HCT116 (cell line): Measurements from ENCODE around the gene SSX2IP. TPM values are rescaled to one million over a fixed set of nuclear protein-coding genes. Genes with fewer than 3 reads are reported as not detected.

Experiments
- ATAC-seq: fragments of 200-7000 bp; cut with Tn5 transposase; 2 replicates; pipeline ENCODE4 v1.9.1; 2020; ENCODE audit warnings: mild to moderate bottlenecking, moderate library complexity
- BruUV-seq: library from RNA; stranded (reverse); fragments of 400-500 nt; replicated peaks from 2 replicates; lab custom pipeline; 2021; lab: Mats Ljungman, UMichigan
- CTCF ChIA-PET: fragments of 300-600 bp; sonication (Branson Sonifier 250); formaldehyde crosslinking; loops from one replicate; lab custom pipeline; 2021; ENCODE audit warnings: antibody characterized with exemption; lab: Charles Lee
- POLR2A ChIA-PET: fragments of 300-600, 350-600 bp; sonication (Branson Sonifier 250); formaldehyde crosslinking; loops from one replicate; lab custom pipeline; 2021; ENCODE audit warnings: antibody characterized with exemption; lab: Charles Lee
- RAD21 ChIA-PET, 2 experiments: fragments of 300-600 bp; sonication (Branson Sonifier 250); formaldehyde crosslinking; loops; one replicate each; lab custom pipeline; 2023; ENCODE audit warnings: low total read pairs in 2 of 2; ENCODE audit not compliant: uncharacterized antibody in 2 of 2, unreplicated experiment in 2 of 2, low non-redundant PET in 1 of 2; lab: Charles Lee
- DNase-seq: peaks from one replicate; pipeline ENCODE4 v3.0.0-alpha.2; 2010; ENCODE audit warnings: low read depth, low spot score
- H2AFZ ChIP-seq: fragments of 200-600 bp; shearing (Covaris generic), sonication (generic); 2 replicates; pipeline ENCODE4 v1.6.1; 2017; ENCODE audit warnings: low read depth, mixed run types, mixed read lengths, antibody characterized with exemption, low read length; ENCODE audit not compliant: poor library complexity, severe bottlenecking
- H3K27ac ChIP-seq: 2 replicates; pipeline ENCODE4 v1.5.1; 2012; ENCODE audit warnings: low read depth, low read length
- H3K27me3 ChIP-seq: fragments of 200-600 bp; sonication (generic); 2 replicates; pipeline ENCODE4 v1.6.1; 2016; ENCODE audit warnings: mixed run types, low read length, mixed read lengths; ENCODE audit not compliant: insufficient read depth
- H3K36me3 ChIP-seq, 2 experiments: fragments of 200-500 bp in 1 of 2; fragments of 200-600 bp in 1 of 2; sonication (Bioruptor generic) in 1 of 2; sonication (generic) in 1 of 2; 2 replicates each; pipeline versions ENCODE4 v1.5.1 to v1.6.1; 2014 to 2016; ENCODE audit warnings: low read length in 2 of 2, inconsistent platforms in 1 of 2, mixed read lengths in 1 of 2, mixed run types in 1 of 2; ENCODE audit not compliant: insufficient read depth in 2 of 2, control insufficient read depth in 1 of 2
- H3K4me1 ChIP-seq, 2 experiments: fragments of 200-600 bp in 1 of 2; sonication (generic) in 1 of 2; 2 replicates each; pipeline versions ENCODE4 v1.5.1 to v1.6.1; 2012 to 2017; ENCODE audit warnings: low read length in 2 of 2, inconsistent platforms in 1 of 2, mild to moderate bottlenecking in 1 of 2, mixed read lengths in 1 of 2, mixed run types in 1 of 2, moderate library complexity in 1 of 2; ENCODE audit not compliant: insufficient read depth in 2 of 2, control insufficient read depth in 1 of 2
- H3K4me2 ChIP-seq: fragments of 200-600 bp; sonication (generic); 2 replicates; pipeline ENCODE4 v1.6.1; 2017; ENCODE audit warnings: mixed run types, low read length, mixed read lengths
- H3K4me3 ChIP-seq, 2 experiments: fragments of 200-600 bp in 1 of 2; sonication (generic) in 1 of 2; replicated peaks in 1 of 2; 2 replicates each; pipeline ENCODE4 v1.5.1; 2011 to 2016; ENCODE audit warnings: low read length in 2 of 2, control low read depth in 1 of 2, low read depth in 1 of 2, mild to moderate bottlenecking in 1 of 2, mixed read lengths in 1 of 2, mixed run types in 1 of 2
- H3K79me2 ChIP-seq: fragments of 200-600 bp; sonication (generic); 2 replicates; pipeline ENCODE4 v1.6.1; 2017; ENCODE audit warnings: mild to moderate bottlenecking, mixed run types, low read length, moderate library complexity, mixed read lengths; ENCODE audit not compliant: insufficient read depth
- H3K9ac ChIP-seq: fragments of 200-600 bp; sonication (generic); 2 replicates; pipeline ENCODE4 v1.6.1; 2016; ENCODE audit warnings: low read length, mixed read lengths
- H3K9me2 ChIP-seq: fragments of 200-600 bp; sonication (generic), shearing (Covaris generic); 2 replicates; pipeline ENCODE4 v1.6.1; 2017; ENCODE audit warnings: mixed run types, mild to moderate bottlenecking, moderate library complexity; ENCODE audit not compliant: insufficient read depth
- H3K9me3 ChIP-seq, 2 experiments: fragments of 200-500 bp in 1 of 2; fragments of 200-600 bp in 1 of 2; sonication (Bioruptor generic) in 1 of 2; sonication (generic) in 1 of 2; 2 replicates each; pipeline ENCODE4 v1.6.1; 2014 to 2017; ENCODE audit warnings: low read length in 2 of 2, mixed read lengths in 2 of 2, inconsistent platforms in 1 of 2, low read depth in 1 of 2, mild to moderate bottlenecking in 1 of 2, mixed run types in 1 of 2, moderate library complexity in 1 of 2; ENCODE audit not compliant: control insufficient read depth in 1 of 2, insufficient read depth in 1 of 2
- H4K20me1 ChIP-seq: fragments of 200-600 bp; sonication (generic), shearing (Covaris generic); 2 replicates; pipeline ENCODE4 v1.6.1; 2017; ENCODE audit warnings: mixed run types, mild to moderate bottlenecking, moderate library complexity; ENCODE audit not compliant: insufficient read depth
- POLR2AphosphoS5 ChIP-seq: IDR thresholded peaks from 2 replicates; pipeline ENCODE4 v1.6.1; 2011; ENCODE audit warnings: mild to moderate bottlenecking, low read depth, low read length, moderate library complexity
- SP1 ChIP-seq: IDR thresholded peaks from 2 replicates; pipeline ENCODE4 v1.6.1; 2012; ENCODE audit warnings: low read depth
- intact Hi-C: fragments of 100-400 bp; cut with micrococcal nuclease; formaldehyde crosslinking; loops from 2 replicates; pipeline ENCODE4 v1.10.0; 2022
- total RNA-seq: library from RNA; stranded (reverse); gene quantifications from one replicate; pipeline ENCODE4 v1.2.1, GENCODE V29; 2021; ENCODE audit not compliant: unreplicated experiment
- TF ChIP-seq, protein P1 (sequence below): IDR thresholded peaks from 2 replicates; pipeline ENCODE4 v1.6.1; 2011; ENCODE audit warnings: mild to moderate bottlenecking, low read length, moderate library complexity; ENCODE audit not compliant: insufficient replicate concordance; ENCODE audit errors: extremely low read depth
- TF ChIP-seq, protein P2 (sequence below), 3 experiments: fragments of 200-600 bp in 1 of 3; sonication (generic) in 1 of 3; IDR thresholded peaks in 2 of 3; conservative IDR thresholded peaks in 1 of 3; 2 replicates each; pipeline ENCODE4 v1.5.1; 2012 to 2017; ENCODE audit warnings: low read depth in 2 of 3, low read length in 2 of 3, antibody characterized with exemption in 1 of 3, borderline replicate concordance in 1 of 3, control low read depth in 1 of 3, mild to moderate bottlenecking in 1 of 3, mixed read lengths in 1 of 3, mixed run types in 1 of 3, moderate library complexity in 1 of 3; ENCODE audit not compliant: insufficient read depth in 1 of 3

Gene SSX2IP
- total RNA-seq, 1 experiment from 2014 or later: 51.5 TPM

DNA sequence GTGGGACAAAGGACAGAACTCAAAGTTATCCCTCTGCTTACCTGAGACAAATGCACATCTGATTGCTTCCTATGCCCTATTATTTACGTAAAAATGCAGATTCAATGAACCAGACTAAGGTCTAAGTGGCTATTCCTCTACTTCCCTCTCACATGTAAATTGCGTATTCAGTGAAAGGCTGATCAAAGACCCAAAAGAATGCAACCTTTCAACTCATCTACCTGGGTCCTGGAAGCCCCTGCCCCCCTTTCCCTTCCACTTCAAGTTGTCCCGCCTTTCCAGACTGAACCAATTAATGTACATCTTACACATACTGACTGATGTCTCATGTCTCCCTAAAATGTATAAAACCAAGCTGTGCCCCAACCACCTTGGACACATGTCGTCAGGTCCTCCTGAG is 14.6 kb downstream of the SSX2IP start (continued):
- TF ChIP-seq, protein P1, sequence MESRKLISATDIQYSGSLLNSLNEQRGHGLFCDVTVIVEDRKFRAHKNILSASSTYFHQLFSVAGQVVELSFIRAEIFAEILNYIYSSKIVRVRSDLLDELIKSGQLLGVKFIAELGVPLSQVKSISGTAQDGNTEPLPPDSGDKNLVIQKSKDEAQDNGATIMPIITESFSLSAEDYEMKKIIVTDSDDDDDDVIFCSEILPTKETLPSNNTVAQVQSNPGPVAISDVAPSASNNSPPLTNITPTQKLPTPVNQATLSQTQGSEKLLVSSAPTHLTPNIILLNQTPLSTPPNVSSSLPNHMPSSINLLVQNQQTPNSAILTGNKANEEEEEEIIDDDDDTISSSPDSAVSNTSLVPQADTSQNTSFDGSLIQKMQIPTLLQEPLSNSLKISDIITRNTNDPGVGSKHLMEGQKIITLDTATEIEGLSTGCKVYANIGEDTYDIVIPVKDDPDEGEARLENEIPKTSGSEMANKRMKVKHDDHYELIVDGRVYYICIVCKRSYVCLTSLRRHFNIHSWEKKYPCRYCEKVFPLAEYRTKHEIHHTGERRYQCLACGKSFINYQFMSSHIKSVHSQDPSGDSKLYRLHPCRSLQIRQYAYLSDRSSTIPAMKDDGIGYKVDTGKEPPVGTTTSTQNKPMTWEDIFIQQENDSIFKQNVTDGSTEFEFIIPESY: no peak
- no peak for TF ChIP-seq SP1

- Histone ChIP-seq H3K27me3 (no peaks in the 10 kb centered on the region), H3K27ac (no peak overlapping the region), H3K4me1 (0 out of 4 replicates have a peak, but pooled peaks cover 0 to 3% of the 10 kb centered on the region in 2 experiments), H3K9me2 (no peaks in the 10 kb centered on the region), H4K20me1 (no peaks in the 10 kb centered on the region), H2AFZ (no peak overlapping the region)
- no TSS peak for BruUV-seq
- intact Hi-C loops: no loop called here
- ChIA-PET CTCF (no interaction called here), RAD21 (no interaction called here)
- TF ChIP-seq, protein P2, sequence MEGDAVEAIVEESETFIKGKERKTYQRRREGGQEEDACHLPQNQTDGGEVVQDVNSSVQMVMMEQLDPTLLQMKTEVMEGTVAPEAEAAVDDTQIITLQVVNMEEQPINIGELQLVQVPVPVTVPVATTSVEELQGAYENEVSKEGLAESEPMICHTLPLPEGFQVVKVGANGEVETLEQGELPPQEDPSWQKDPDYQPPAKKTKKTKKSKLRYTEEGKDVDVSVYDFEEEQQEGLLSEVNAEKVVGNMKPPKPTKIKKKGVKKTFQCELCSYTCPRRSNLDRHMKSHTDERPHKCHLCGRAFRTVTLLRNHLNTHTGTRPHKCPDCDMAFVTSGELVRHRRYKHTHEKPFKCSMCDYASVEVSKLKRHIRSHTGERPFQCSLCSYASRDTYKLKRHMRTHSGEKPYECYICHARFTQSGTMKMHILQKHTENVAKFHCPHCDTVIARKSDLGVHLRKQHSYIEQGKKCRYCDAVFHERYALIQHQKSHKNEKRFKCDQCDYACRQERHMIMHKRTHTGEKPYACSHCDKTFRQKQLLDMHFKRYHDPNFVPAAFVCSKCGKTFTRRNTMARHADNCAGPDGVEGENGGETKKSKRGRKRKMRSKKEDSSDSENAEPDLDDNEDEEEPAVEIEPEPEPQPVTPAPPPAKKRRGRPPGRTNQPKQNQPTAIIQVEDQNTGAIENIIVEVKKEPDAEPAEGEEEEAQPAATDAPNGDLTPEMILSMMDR (IDR thresholded peaks at IDR 0.05 in 2 of 3, conservative IDR thresholded peaks at IDR 0.05 in 1 of 3; ENCODE audit: borderline replicate concordance in 1 of 3, insufficient read depth in 1 of 3, low read depth in 2 of 3, low read length in 2 of 3): no peak
- no peak for TF ChIP-seq POLR2AphosphoS5
- TF ChIP-seq, all 23 proteins: peak for 0
- no peak overlapping the region for H3K9ac ChIP-seq
- 0 out of 4 replicates have a peak, but pooled peaks cover 0 to under 1% of the 10 kb centered on the region in 2 experiments for H3K36me3 ChIP-seq
- ATAC-seq (no peak), DNase-seq (no peak)
- peaks cover 85% of the 10 kb centered on the region for H3K79me2 ChIP-seq
- H3K9me3 ChIP-seq: no peaks in the 10 kb centered on the region
- POLR2A ChIA-PET: no interaction called here
- no peak overlapping the region for H3K4me3 ChIP-seq
- no peak overlapping the region for H3K4me2 ChIP-seq
These were observed 15.2 kb downstream of the SSX2IP start for GRCh38 chr1:84675106-84675505.
